Fibroblast of mammary gland (primary cell): ENCODE measurements around the gene SEPTIN10.
"Not testable (repeated sequence)": the region's sequence is repeated elsewhere in the genome, so short reads cannot be mapped to it uniquely, and the experiment has no call there.

Experiments
- DNase-seq: peaks from one replicate; pipeline ENCODE4 v3.0.0-alpha.2; 2010; ENCODE audit warnings: low read depth
- H3K4me3 ChIP-seq: 2 replicates; pipeline ENCODE4 v1.5.1; 2011; ENCODE audit warnings: low read depth, mild to moderate bottlenecking, low read length, moderate library complexity; ENCODE audit not compliant: control insufficient read depth
- CTCF ChIP-seq: conservative IDR thresholded peaks from 2 replicates; pipeline ENCODE4 v1.5.1; 2011; ENCODE audit warnings: low read depth, low read length, inconsistent platforms; ENCODE audit not compliant: control insufficient read depth, insufficient read depth

The SEPTIN10 gene

DNA sequence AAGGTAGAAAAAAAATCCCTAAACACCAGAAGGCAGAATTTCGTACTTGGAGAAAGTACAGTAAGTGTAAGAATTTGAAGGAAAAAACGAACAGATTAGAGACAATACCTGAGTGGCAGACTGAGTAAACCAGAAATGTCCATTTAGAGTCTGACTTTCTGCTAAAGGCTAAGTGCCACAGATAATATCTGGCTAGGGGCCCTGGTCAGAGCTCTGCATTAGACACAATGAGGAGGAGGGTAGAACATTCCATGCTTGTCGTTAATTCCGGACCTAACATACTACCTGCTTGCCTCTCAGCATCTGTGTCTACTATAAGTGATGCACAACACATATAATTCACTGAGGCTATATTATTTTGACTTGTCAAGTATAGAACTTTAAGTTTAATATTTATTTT lies 18.1 kb downstream of the SEPTIN10 start:
- no peak for DNase-seq
- H3K4me3 ChIP-seq, result no peak overlapping the region
- TF ChIP-seq CTCF, result no peak

- TF ChIP-seq CTCF, result no peak
- H3K4me3 ChIP-seq, result no peak overlapping the region
- DNase-seq, result no peak
Observed at GRCh38 chr2:109594246-109594885, 19.4 kb downstream of the SEPTIN10 start.

- DNase-seq, result no peak
- H3K4me3 ChIP-seq, result no peak overlapping the region
- TF ChIP-seq CTCF, result no peak
Observed at GRCh38 chr2:109592905-109593304, 20.9 kb downstream of the SEPTIN10 start.

DNA sequence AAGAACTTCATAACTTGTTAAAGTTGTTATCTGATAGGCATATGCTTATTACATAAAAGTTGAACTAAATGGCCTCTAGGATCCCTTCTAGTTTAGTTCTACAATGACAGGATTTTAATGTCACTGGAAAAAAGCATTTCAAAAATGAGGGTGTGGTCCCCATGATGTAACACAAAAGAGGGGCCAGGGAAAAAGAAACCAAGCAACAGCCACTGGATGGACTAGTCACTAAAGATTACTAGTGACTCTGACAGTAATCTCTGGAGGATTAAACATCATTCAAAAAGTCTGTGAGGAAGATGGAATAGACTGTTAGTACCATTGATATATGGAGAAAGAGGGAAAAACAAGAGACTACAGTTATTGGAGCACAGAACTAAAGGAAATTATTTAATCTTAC lies 22.6 kb downstream of the SEPTIN10 start:
- no peak overlapping the region for H3K4me3 ChIP-seq
- DNase-seq, result no peak
- no peak for TF ChIP-seq CTCF

DNA sequence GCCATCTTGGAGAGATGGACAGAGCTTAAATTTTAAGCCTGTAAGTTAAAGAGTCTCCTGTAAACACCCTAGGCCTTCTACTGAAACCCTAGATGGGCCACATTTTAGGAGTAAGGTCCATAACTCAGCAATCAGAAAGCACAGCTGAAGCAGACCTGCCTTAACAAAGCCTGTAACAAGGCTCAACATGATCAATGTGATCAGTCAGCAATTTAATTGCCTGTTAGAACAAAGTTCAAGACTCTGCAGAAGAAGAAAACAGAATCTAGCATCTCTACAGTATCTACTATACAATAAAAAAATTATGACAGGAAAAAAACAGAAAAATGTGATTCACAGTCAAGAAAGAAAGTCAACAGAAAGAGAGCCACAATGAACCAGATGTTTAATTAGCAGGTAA lies 27.1 kb downstream of the SEPTIN10 start:
- no peak for DNase-seq
- H3K4me3 ChIP-seq, result no peak overlapping the region
- TF ChIP-seq CTCF, result no peak

DNA sequence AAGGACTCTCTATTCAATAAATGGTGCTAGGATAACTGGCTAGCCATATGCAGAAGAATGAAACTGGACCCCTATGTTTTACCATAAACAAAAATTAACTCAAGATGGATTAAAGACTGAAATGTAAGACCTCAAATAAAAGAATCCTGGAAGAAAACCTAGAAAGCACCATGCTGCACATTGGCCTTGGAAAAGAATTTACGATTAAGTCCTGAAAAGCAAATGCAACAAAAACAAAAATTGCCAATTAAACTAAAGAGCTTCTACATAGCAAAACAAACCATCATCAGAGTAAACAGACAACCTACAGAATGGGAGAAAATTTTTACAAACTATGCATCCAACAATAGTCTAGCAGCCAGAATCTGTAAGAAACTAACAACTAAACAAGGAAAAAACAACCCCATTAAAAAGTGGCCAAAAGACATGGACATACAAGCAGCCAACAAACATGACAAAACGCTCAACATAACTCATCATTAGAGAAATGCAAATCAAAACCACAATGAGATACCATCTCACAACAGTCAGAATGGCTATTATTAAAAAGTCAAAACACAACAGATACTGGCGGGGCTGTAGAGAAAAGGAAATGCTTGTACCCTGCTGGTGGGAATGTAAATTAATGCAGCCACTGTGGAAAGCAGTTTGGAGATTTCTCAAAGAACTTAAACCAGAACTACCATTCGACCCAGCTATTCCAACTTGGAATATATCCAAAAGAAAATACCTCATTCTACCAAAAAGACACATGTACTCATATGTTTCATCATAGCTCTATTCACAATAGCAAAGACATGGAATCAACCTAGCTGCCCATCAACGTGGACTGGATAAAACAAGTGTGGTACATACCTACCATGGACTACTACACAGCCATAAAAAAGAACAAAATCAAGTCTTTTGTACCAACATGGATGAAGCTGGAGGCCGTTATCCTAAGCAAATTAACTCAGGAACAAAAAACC lies 30.6 kb downstream of the SEPTIN10 start:
- no peak overlapping the region for H3K4me3 ChIP-seq
- DNase-seq, result peak; percentile 8
- no peak for TF ChIP-seq CTCF

DNA sequence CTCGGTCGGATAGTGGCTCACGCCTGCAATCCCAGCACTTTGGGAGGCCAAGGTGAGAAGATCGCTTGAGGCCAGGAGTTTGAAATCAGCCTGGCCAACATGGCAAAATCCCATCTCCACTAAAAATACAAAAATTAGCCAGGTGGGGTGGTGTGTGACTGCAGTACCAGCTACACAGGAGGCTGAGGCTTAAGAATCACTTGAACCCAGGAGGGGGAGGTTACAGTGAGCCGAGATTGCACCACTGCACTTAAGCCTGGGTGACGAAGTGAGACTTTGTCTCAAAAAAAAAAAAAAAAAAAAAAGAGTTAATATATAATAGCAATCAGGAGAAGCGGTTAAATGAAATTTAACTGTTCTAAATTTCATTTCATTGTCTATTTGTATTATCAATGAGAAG lies 36.1 kb downstream of the SEPTIN10 start:
- H3K4me3 ChIP-seq, DNase-seq: not testable (repeated sequence)
